Erythroblast (primary cell): Measurements from ENCODE around the gene SIL1.
"Not testable (repeated sequence)": the region's sequence is repeated elsewhere in the genome, so short reads cannot be mapped to it uniquely, and the experiment has no call there.

Experiments
- GATA1 ChIP-seq: IDR thresholded peaks from 2 replicates; pipeline ENCODE4 v1.6.1; 2011; ENCODE audit warnings: low read depth, mild to moderate bottlenecking, control low read depth, low read length, moderate library complexity
- POLR2A ChIP-seq: IDR thresholded peaks from 2 replicates; pipeline ENCODE4 v1.6.1; 2011; ENCODE audit warnings: mild to moderate bottlenecking, low read length

- TF ChIP-seq POLR2A, GATA1: not testable (repeated sequence)
Measured at GRCh38 chr5:139174382-139174781, 23.8 kb downstream of the SIL1 start.
